NB4 (cell line): ENCODE results near the gene PPIL6.

Experiments used
- DNase-seq: peaks from one replicate; pipeline ENCODE4 v3.0.0; 2010; ENCODE audit warnings: low read depth
- H3K4me3 ChIP-seq: one replicate; pipeline ENCODE4 v1.5.1; 2011; ENCODE audit warnings: mild to moderate bottlenecking, low read depth, low read length, moderate library complexity
- CTCF ChIP-seq: IDR thresholded peaks from one replicate; pipeline ENCODE4 v1.5.1; 2012; ENCODE audit warnings: low read depth, low read length
- MAX ChIP-seq: IDR thresholded peaks from 2 replicates; pipeline ENCODE4 v1.6.1; 2011; ENCODE audit warnings: low read depth, low read length
- MYC ChIP-seq: IDR thresholded peaks from 2 replicates; pipeline ENCODE4 v1.6.1; 2011; ENCODE audit warnings: low read depth, low read length
- POLR2A ChIP-seq: IDR thresholded peaks from 2 replicates; pipeline ENCODE4 v1.6.1; 2011; ENCODE audit warnings: mild to moderate bottlenecking; ENCODE audit not compliant: insufficient read length; ENCODE audit errors: extremely low read depth

The PPIL6 gene

GRCh38 chr6:109452181-109452580 lies 11.8 kb upstream of the PPIL6 start:
- TF ChIP-seq POLR2A: no peak
- no peak for TF ChIP-seq CTCF
- no peak for TF ChIP-seq MYC
- TF ChIP-seq MAX: no peak
- H3K4me3 ChIP-seq: no peak overlapping the region
- no peak for DNase-seq

- no peak for DNase-seq
- no peak overlapping the region for H3K4me3 ChIP-seq
- no peak for TF ChIP-seq POLR2A
- TF ChIP-seq MAX: no peak
- TF ChIP-seq CTCF: no peak
- no peak for TF ChIP-seq MYC
These were observed 10.9 kb upstream of the PPIL6 start for GRCh38 chr6:109451376-109451775.

- H3K4me3 ChIP-seq: no peak overlapping the region
- TF ChIP-seq POLR2A (no peak), MYC (no peak)
- no peak for DNase-seq
These were observed 10.4 kb upstream of the PPIL6 start for GRCh38 chr6:109450801-109451200.

- no peak for TF ChIP-seq MAX
- TF ChIP-seq POLR2A: no peak
- no peak for TF ChIP-seq MYC
- no peak overlapping the region for H3K4me3 ChIP-seq
- no peak for DNase-seq
These were observed 9.6 kb upstream of the PPIL6 start for GRCh38 chr6:109449795-109450673.

GRCh38 chr6:109449064-109449794 lies 8.8 kb upstream of the PPIL6 start:
- no peak overlapping the region for H3K4me3 ChIP-seq
- no peak for DNase-seq
- TF ChIP-seq CTCF (no peak), POLR2A (no peak), MYC (no peak), MAX (no peak)

- no peak for DNase-seq
- TF ChIP-seq MYC: no peak
- TF ChIP-seq POLR2A: no peak
- no peak for TF ChIP-seq MAX
- TF ChIP-seq CTCF: no peak
- H3K4me3 ChIP-seq: no peak overlapping the region
These were observed 8.2 kb upstream of the PPIL6 start for GRCh38 chr6:109448615-109449014.
